Muscle layer of duodenum (tissue), 2 donors: ENCODE data around the gene HTRA1.

ENCODE experiments used
- H3K27ac ChIP-seq: one replicate; pipeline ENCODE4 v1.7.0; 2013; ENCODE audit warnings: mild to moderate bottlenecking, low read length
- H3K27me3 ChIP-seq: one replicate; pipeline ENCODE4 v1.7.0; 2013; ENCODE audit warnings: low read depth, mild to moderate bottlenecking, control low read depth, low read length
- H3K36me3 ChIP-seq, 2 donors: one replicate each; pipeline ENCODE4 v1.7.0; 2013; ENCODE audit warnings: low read length in 2 of 2, control low read depth in 1 of 2, mild to moderate bottlenecking in 1 of 2; ENCODE audit not compliant: insufficient read depth in 2 of 2, control insufficient read depth in 1 of 2
- H3K4me1 ChIP-seq, 2 donors: one replicate each; pipeline ENCODE4 v1.7.0; 2013; ENCODE audit warnings: low read length in 2 of 2, mild to moderate bottlenecking in 2 of 2, control low read depth in 1 of 2, moderate library complexity in 1 of 2; ENCODE audit not compliant: insufficient read depth in 2 of 2, control insufficient read depth in 1 of 2
- H3K4me3 ChIP-seq, 2 donors: one replicate each; pipeline ENCODE4 v1.7.0; 2013; ENCODE audit warnings: low read length in 2 of 2, low read depth in 1 of 2, mild to moderate bottlenecking in 1 of 2
- H3K9me3 ChIP-seq, 2 donors: one replicate each; pipeline ENCODE4 v1.7.0; 2013; ENCODE audit warnings: low read length in 2 of 2, control low read depth in 1 of 2, mild to moderate bottlenecking in 1 of 2; ENCODE audit not compliant: control insufficient read depth in 1 of 2
- donor health status: healthy.

HTRA1 gene

DNA sequence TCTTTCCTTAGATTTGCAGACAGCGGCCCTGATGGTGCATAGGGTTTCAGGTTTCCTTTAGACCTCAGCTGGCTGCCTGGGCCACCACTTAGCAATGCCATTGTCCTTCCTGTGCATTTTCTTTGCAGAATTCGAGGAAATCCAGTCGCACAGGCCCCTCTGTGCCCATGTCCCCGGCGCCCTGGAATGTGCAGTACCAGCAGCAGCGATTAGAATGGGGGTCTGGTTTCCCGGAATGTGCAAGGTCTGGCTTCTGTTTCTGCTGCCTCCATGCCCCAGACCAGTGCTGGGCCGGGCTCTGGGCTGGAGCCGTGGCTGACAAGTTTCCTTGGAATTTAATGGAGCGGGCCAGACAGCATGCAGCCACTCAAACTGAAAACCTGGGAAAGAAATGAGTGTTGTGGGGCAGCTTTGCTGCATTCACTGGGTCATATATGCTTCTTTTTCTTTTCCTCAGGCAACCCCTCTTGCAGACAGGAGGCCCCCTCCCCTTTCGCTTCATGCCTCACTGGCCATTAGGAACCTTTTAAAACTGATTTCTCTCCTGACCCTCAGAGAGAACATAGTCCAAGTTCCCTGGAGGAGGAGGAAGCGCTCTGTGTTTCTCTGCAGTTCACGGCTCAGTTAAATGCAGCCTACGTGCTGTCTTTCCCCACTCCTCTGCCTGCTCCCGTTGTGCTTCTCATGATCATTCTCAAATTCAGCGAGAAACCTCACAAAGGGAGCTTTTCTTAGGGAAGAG, 14.4 kb downstream of the HTRA1 start:
- H3K27me3 ChIP-seq: no peaks in the 10 kb centered on the region
- peaks cover 10 to 45% of the 10 kb centered on the region in 2 donors for H3K4me1 ChIP-seq
- no peak overlapping the region for H3K27ac ChIP-seq
- no peaks in the 10 kb centered on the region for H3K9me3 ChIP-seq
- no peaks in the 10 kb centered on the region for H3K36me3 ChIP-seq
- H3K4me3 ChIP-seq: peak overlapping the region in 1 of 2 donors; percentile 22

DNA sequence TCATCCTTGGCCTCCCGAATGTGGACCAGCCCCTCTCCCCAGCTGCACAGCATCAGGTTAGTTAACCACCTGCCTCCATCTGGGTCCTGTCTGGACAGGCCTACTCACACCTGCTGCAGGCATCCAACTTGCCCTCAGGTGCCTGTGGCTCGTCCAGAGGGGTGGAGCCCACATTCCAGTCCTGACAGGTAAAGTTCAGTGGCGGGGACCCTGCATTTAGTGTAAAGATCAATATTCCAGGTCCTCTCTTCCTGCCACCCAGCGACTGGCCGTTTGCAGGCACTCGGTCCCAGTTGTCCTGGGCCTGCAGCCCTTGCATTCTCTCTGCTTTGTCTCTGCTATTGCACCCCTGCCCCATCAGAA, 15.0 kb downstream of the HTRA1 start:
- H3K27ac ChIP-seq: no peak overlapping the region
- H3K4me3 ChIP-seq: no peak overlapping the region
- H3K9me3 ChIP-seq: no peaks in the 10 kb centered on the region
- no peaks in the 10 kb centered on the region for H3K27me3 ChIP-seq
- H3K36me3 ChIP-seq: no peaks in the 10 kb centered on the region
- peaks cover 10 to 45% of the 10 kb centered on the region in 2 donors for H3K4me1 ChIP-seq

DNA sequence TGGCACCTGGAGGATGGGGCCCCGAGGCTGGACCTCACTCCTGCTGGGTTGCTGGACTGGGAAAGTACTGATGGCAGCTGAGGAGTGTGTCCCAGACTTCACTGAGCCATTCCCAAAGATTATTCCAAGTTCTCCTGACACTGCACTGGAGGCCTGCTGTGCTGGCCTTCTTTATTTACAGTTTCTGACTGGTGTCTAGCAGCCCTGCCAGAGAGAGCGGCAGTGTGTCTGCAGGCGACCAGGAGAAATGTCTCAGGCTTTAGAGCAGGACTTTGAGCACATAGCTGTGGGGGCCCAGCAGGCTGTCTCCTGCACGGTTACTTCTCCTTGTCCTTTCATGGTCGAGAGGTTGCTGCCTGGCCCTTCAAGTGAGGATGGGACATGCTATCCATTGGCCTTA, 16.1 kb downstream of the HTRA1 start:
- no peak overlapping the region for H3K27ac ChIP-seq
- H3K9me3 ChIP-seq: no peaks in the 10 kb centered on the region
- H3K27me3 ChIP-seq: no peaks in the 10 kb centered on the region
- H3K4me1 ChIP-seq: peaks cover 10 to 45% of the 10 kb centered on the region in 2 donors
- H3K36me3 ChIP-seq: no peaks in the 10 kb centered on the region
- H3K4me3 ChIP-seq: no peak overlapping the region

DNA sequence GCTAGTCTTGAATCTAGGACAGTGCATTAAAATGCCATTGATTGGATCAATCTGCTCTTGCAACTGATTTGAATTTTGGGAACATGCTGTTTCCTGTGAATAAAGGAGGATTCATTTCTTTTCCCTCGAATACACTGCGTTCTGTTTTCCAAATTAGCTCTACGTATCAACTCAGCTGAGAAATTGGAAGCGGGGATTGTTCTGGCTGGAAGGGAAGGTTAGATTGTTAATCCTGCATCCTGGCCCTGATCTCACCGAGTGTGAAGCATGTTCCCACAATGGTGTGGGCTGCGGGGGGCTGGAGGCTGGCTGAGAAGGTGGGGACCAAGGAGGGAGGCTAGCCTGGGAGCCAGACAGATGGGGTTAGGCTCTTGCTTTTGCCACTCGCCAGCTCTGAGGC, 17.6 kb downstream of the HTRA1 start:
- Histone ChIP-seq H3K4me3 (no peak overlapping the region), H3K36me3 (no peaks in the 10 kb centered on the region), H3K4me1 (peaks cover 8 to 41% of the 10 kb centered on the region in 2 donors), H3K27me3 (no peaks in the 10 kb centered on the region), H3K27ac (no peak overlapping the region), H3K9me3 (no peaks in the 10 kb centered on the region)

DNA sequence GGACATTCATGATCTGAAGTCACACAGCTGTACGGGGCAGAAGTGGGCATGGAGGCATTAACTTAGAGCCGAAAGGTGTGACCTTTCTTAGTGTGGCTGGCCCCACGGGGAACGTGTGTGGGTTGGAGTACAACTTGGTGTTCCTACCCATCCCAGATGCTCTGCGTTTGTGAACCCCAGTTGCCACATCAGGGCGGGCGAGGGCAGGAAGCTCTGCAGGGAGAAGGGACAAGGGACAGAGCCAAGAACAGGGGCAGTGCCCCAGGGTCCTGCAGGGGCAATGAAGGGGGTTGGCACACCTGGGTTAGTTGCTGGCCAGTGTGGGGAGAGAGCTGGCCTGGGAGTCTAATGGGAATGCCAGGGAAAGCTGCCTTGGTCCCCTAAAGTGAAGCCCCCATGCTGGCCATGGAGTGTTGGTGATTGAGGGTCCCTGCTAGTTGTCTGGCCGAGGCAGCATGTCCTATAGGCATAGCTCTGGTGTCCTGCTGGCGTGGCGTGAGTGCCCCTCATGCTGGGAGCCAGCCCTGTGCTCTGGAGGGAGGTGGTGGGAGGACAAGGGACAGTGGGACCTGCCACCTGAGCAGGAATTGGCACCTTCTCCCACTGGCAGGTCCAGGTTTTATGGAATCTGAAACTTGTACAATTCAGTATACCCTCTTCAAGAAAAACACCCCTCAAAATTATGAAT, 18.9 kb downstream of the HTRA1 start:
- no peaks in the 10 kb centered on the region for H3K27me3 ChIP-seq
- no peak overlapping the region for H3K4me3 ChIP-seq
- H3K27ac ChIP-seq: no peak overlapping the region
- H3K4me1 ChIP-seq: peaks cover 0 to 38% of the 10 kb centered on the region in 2 donors
- no peaks in the 10 kb centered on the region for H3K36me3 ChIP-seq
- H3K9me3 ChIP-seq: no peaks in the 10 kb centered on the region

DNA sequence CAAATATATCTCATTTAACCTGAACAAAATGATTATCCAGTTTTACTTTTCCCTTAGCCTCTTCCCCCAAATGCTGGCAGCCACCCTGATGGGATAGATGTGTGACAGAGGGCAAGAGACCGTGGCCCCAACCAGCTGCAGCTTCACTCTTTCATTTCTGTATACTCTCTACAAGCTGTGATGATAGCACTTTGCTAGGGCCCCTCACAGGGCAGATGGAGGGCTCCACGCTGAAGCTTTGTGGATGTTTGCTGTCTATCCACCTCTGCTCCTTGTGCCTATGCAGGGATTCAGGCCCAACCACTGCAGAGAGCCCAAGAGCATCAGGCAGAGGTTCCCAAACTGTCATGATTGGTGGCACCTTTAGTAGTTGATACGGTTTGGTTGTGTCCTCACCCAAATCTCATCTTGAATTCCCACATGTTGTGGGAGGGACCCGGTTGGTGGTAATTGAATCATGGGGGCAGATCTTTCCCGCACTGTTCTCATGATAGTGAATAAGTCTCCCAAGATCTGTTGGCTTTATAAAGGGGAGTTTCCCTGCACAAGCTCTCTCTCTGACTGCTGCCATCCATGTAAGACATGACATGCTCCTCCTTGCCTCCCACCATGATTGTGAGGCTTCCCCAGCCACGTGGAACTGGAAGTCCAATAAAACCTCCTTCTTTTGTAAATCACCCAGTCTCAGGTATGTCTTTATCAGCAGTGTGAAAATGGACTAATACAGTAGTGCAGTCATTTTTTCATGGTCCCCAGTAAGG, 20.1 kb downstream of the HTRA1 start:
- no peaks in the 10 kb centered on the region for H3K36me3 ChIP-seq
- no peak overlapping the region for H3K4me3 ChIP-seq
- H3K27me3 ChIP-seq: no peaks in the 10 kb centered on the region
- no peaks in the 10 kb centered on the region for H3K9me3 ChIP-seq
- peaks cover 6 to 38% of the 10 kb centered on the region in 2 donors for H3K4me1 ChIP-seq
- H3K27ac ChIP-seq: no peak overlapping the region

DNA sequence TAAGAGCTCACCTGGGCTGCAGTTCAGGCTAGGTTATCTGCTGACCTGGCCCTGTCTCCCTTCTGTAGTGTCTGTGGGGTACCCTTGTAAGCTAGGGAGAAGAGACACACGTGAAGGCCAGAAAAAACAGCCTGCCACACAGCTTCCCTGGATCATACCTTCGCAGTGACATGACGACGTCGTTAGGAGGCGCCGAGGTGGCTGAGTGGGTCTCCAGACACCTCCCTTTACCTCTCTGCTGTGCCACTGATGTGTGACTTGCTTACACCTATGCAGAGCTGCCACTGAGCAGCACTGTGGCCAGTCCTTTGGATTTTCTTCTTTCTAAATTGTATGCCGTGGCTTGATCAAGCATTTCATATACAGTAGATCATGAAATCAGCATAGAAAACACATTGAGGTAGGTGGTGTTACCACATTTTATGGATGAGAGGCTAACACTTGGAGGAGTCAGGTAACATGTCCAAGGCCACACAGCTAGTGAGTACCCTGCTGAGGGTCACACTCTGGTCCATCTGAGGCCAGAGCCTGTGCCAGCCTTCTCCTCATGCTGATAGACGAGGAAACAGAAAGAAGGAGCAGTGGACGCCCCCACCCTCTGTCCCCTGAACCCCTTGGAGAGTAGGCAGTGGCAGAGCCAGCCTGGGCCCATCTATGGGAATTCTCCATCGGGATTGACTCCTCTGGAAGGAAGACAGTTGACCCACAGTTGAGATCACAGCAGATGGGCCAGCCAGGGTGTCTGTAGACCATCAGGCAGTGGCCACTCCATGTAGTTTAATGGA, 23.1 kb downstream of the HTRA1 start:
- peaks cover 10 to 32% of the 10 kb centered on the region in 2 donors for H3K4me1 ChIP-seq
- H3K36me3 ChIP-seq: no peaks in the 10 kb centered on the region
- no peak overlapping the region for H3K27ac ChIP-seq
- H3K9me3 ChIP-seq: no peaks in the 10 kb centered on the region
- H3K27me3 ChIP-seq: no peaks in the 10 kb centered on the region
- no peak overlapping the region for H3K4me3 ChIP-seq

DNA sequence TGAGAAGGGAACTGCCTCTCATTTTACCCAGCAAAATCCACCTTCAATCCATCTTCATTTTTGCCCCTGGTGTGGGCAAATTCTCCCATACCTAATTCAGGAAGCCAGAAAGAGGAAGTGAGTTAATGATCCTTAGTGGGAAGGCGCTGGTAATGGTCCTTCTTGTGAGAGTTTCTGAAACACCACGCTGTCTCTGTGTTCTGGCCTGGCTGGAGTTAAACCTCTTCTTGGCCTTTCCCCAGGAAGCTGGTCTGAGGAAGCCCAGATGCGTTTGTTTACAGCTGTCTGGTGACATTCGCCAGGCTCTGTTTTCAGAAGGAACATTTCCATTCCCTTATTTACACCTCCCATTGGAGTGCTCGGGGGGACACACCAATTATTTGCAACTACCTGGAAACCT, 24.3 kb downstream of the HTRA1 start:
- H3K4me3 ChIP-seq: no peak overlapping the region
- H3K4me1 ChIP-seq: peaks cover 10 to 32% of the 10 kb centered on the region in 2 donors
- no peaks in the 10 kb centered on the region for H3K9me3 ChIP-seq
- no peaks in the 10 kb centered on the region for H3K36me3 ChIP-seq
- H3K27ac ChIP-seq: no peak overlapping the region
- H3K27me3 ChIP-seq: no peaks in the 10 kb centered on the region

DNA sequence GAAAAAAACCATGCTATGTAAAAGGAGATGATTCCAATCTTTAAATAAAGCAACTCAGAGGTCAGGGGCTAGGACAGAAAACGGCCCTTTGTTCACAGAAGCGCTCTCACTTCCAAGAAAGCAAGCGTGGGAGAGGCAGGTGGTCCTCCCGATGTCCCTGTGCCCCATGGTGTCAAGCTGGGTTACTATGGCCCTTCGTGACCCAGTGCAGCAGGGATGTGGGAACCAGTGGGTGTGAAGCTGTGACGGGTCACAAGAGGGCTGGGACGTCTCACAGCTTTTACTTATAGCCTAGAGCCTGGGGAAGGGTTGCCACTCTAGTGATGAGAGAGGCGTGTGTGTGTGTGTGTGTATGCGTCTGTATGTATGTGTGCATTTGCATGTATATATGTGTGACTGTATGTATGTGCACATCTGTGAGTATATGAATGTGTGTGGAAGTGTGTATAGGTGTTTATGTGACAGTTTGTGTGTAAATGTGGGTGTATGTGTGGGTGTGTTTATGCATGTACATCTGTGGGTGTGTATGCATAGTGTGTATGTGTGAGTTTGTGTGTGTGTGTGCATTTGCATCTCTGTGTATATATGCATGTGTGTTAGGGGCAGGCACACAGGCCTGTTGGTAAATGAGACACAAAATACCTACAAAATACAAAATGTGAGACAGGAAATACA, 25.2 kb downstream of the HTRA1 start:
- Histone ChIP-seq H3K27me3 (no peaks in the 10 kb centered on the region), H3K9me3 (no peaks in the 10 kb centered on the region), H3K27ac (no peak overlapping the region), H3K36me3 (no peaks in the 10 kb centered on the region), H3K4me3 (no peak overlapping the region), H3K4me1 (peaks cover 10 to 38% of the 10 kb centered on the region in 2 donors)

DNA sequence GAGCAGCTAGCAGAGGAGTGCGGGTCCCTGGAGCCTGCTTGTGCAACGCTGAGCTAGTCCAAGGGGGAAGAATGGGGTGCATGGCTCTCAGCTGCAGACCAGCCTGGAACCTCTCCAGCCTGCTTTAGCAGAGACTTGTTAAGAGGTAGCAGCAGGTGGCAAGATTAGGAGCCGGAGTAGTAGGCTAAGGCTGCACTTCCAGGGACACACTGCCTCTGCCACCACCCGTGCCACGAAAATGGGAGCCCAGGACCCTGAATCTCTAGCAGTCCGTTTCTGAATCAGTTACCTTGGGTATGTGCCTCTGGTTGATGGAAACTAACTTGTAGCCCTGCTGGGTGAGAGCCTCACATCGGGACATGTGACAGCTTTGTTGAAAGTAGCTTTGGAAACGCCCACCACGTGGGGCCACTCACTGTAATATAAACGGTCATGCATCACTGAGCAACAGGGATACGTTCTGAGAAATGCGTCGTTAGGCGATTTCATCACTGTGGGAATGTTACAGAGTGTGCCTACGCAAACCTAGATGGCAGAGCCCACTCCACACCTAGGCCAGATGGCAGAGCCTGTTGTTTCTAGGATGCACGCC, 25.9 kb downstream of the HTRA1 start:
- Histone ChIP-seq H3K9me3 (no peaks in the 10 kb centered on the region), H3K4me1 (peaks cover 10 to 45% of the 10 kb centered on the region in 2 donors), H3K27me3 (no peaks in the 10 kb centered on the region), H3K27ac (no peak overlapping the region), H3K36me3 (no peaks in the 10 kb centered on the region), H3K4me3 (no peak overlapping the region)
